OCI-LY7 (cell line): Measurements from ENCODE around the gene CA9. TPM values are rescaled to one million over a fixed set of nuclear protein-coding genes. Genes with fewer than 3 reads are reported as not detected.

ENCODE experiments used
- BruUV-seq: library from RNA; stranded (reverse); fragments of 400-500 nt; replicated peaks from 2 replicates; lab custom pipeline; 2021; lab: Mats Ljungman, UMichigan
- CTCF ChIA-PET: fragments of 300-600 bp; sonication (Branson Sonifier 250); formaldehyde crosslinking; loops from one replicate; lab custom pipeline; 2022; ENCODE audit warnings: antibody characterized with exemption; ENCODE audit not compliant: unreplicated experiment; lab: Charles Lee
- POLR2A ChIA-PET: fragments of 300-600 bp; sonication (Branson Sonifier 250); formaldehyde crosslinking; loops from one replicate; lab custom pipeline; 2022; ENCODE audit warnings: antibody characterized with exemption; lab: Charles Lee
- DNase-seq: peaks from one replicate; pipeline ENCODE4 v3.0.0-alpha.2; 2015; ENCODE audit warnings: low spot score
- H2AFZ ChIP-seq: fragments of 200-600 bp; sonication (generic), shearing (Covaris generic); 2 replicates; pipeline ENCODE4 v1.6.1; 2014; ENCODE audit warnings: mild to moderate bottlenecking, antibody characterized with exemption, low read length, moderate library complexity
- H3K27ac ChIP-seq: fragments of 200-600 bp; sonication (generic); 2 replicates; pipeline ENCODE4 v1.5.1; 2014; ENCODE audit warnings: mixed run types, low read depth, mild to moderate bottlenecking, moderate library complexity, low read length, inconsistent platforms; ENCODE audit not compliant: poor library complexity, severe bottlenecking
- H3K36me3 ChIP-seq: fragments of 200-600 bp; sonication (generic); 2 replicates; pipeline ENCODE4 v1.6.1; 2014; ENCODE audit warnings: mild to moderate bottlenecking, antibody characterized with exemption, low read length, moderate library complexity, mixed read lengths; ENCODE audit not compliant: insufficient read depth
- H3K4me1 ChIP-seq: fragments of 200-600 bp; sonication (generic); 2 replicates; pipeline ENCODE4 v1.5.1; 2014; ENCODE audit warnings: mild to moderate bottlenecking, low read length; ENCODE audit not compliant: insufficient read depth, poor library complexity, severe bottlenecking
- H3K4me2 ChIP-seq: fragments of 200-600 bp; sonication (generic); 2 replicates; pipeline ENCODE4 v1.6.1; 2014; ENCODE audit warnings: mild to moderate bottlenecking, low read length
- H3K4me3 ChIP-seq: fragments of 200-600 bp; sonication (generic); 2 replicates; pipeline ENCODE4 v1.5.1; 2014; ENCODE audit warnings: mild to moderate bottlenecking, low read depth, low read length; ENCODE audit not compliant: poor library complexity, severe bottlenecking
- H3K79me2 ChIP-seq: fragments of 200-600 bp; sonication (generic); 2 replicates; pipeline ENCODE4 v1.6.1; 2016; ENCODE audit warnings: low read depth, mild to moderate bottlenecking, low read length, moderate library complexity, mixed read lengths; ENCODE audit not compliant: insufficient read depth
- H3K9me2 ChIP-seq: fragments of 200-600 bp; sonication (generic); 2 replicates; pipeline ENCODE4 v1.6.1; 2016; ENCODE audit warnings: mild to moderate bottlenecking, low read length, mixed read lengths; ENCODE audit not compliant: insufficient read depth
- H3K9me3 ChIP-seq: fragments of 200-600 bp; sonication (generic); 2 replicates; pipeline ENCODE4 v1.6.1; 2014; ENCODE audit warnings: mild to moderate bottlenecking, mixed run types, low read length, mixed read lengths
- H4K20me1 ChIP-seq: fragments of 200-600 bp; sonication (generic); 2 replicates; pipeline ENCODE4 v1.6.1; 2014; ENCODE audit warnings: mild to moderate bottlenecking, antibody characterized with exemption, low read length, moderate library complexity, mixed read lengths; ENCODE audit not compliant: insufficient read depth
- CTCF ChIP-seq: fragments of 200-600 bp; sonication (generic); conservative IDR thresholded peaks from 2 replicates; pipeline ENCODE4 v1.5.1; 2014; ENCODE audit warnings: mild to moderate bottlenecking, antibody characterized with exemption, low read length, moderate library complexity, mixed read lengths
- EZH2phosphoT487 ChIP-seq: fragments of 200-600 bp; sonication (generic); IDR thresholded peaks from 2 replicates; pipeline ENCODE4 v1.6.1; 2018; ENCODE audit warnings: low read depth, borderline replicate concordance, mild to moderate bottlenecking, mixed run types, antibody characterized with exemption, low read length, moderate library complexity, mixed read lengths
- intact Hi-C: fragments of 100-400 bp; cut with micrococcal nuclease; formaldehyde crosslinking; loops from one replicate; pipeline ENCODE4 v1.10.0; 2022; ENCODE audit not compliant: unreplicated experiment
- total RNA-seq, 2 experiments: library from RNA; depleted of rRNA in 1 of 2; stranded (reverse); fragments of >200 nt in 1 of 2; shearing (Covaris generic) in 1 of 2; gene quantifications; 2 replicates each; pipeline ENCODE4 v1.2.3, GENCODE V29; 2014 to 2022

Gene CA9
- total RNA-seq, 2 experiments from 2014 or later, result 0.16 TPM; not detected in 1

GRCh38 chr9:35717132-35717870 lies 43.6 kb downstream of the CA9 start:
- intact Hi-C loops, result no loop called here
- no peak overlapping the region for H3K4me3 ChIP-seq
- ChIA-PET POLR2A (interaction anchor here (1.3 to 1.9 kb wide), 3 partner anchors 9 to 58 kb away, joined by 3 to 6 read pairs (median 3); no protein-coding TSS in a partner anchor), CTCF (no interaction called here)
- no TSS peak for BruUV-seq
- H3K36me3 ChIP-seq, result peaks cover 97% of the 10 kb centered on the region
- H3K9me3 ChIP-seq, result no peaks in the 10 kb centered on the region
- H3K79me2 ChIP-seq, result no peaks in the 10 kb centered on the region
- TF ChIP-seq CTCF (no peak), EZH2phosphoT487 (no peak)
- H3K4me1 ChIP-seq, result no peaks in the 10 kb centered on the region
- H2AFZ ChIP-seq, result no peak overlapping the region
- DNase-seq, result no peak
- H4K20me1 ChIP-seq, result no peaks in the 10 kb centered on the region
- H3K9me2 ChIP-seq, result no peaks in the 10 kb centered on the region
- no peak overlapping the region for H3K4me2 ChIP-seq
- H3K27ac ChIP-seq, result no peak overlapping the region

GRCh38 chr9:35718721-35719511 lies 45.2 kb downstream of the CA9 start:
- intact Hi-C loops, result no loop called here
- BruUV-seq, result no TSS peak
- Histone ChIP-seq H3K4me3 (no peak overlapping the region), H3K9me2 (no peaks in the 10 kb centered on the region), H3K9me3 (no peaks in the 10 kb centered on the region), H3K79me2 (no peaks in the 10 kb centered on the region), H3K36me3 (peaks cover 99% of the 10 kb centered on the region), H3K4me1 (no peaks in the 10 kb centered on the region), H3K27ac (no peak overlapping the region), H4K20me1 (no peaks in the 10 kb centered on the region), H2AFZ (no peak overlapping the region), H3K4me2 (no peak overlapping the region)
- TF ChIP-seq EZH2phosphoT487 (no peak), CTCF (no peak)
- ChIA-PET POLR2A (no interaction called here), CTCF (interaction anchor here (1.0 kb wide), 1 partner anchor 96 kb away, joined by 3 read pairs; the partner anchor contains the start of gene HINT2)
- no peak for DNase-seq
